GM18498 (cell line): ENCODE results near the gene OR6K3.
"Not testable (repeated sequence)": the region's sequence is repeated elsewhere in the genome, so short reads cannot be mapped to it uniquely, and the experiment has no call there.

Experiments used
- ATAC-seq: cut with Tn5 transposase; IDR thresholded peaks from one replicate; pipeline ENCODE4 v1.9.1; 2021; ENCODE audit warnings: mild to moderate bottlenecking, moderate library complexity; ENCODE audit not compliant: unreplicated experiment

The OR6K3 gene, protein sequence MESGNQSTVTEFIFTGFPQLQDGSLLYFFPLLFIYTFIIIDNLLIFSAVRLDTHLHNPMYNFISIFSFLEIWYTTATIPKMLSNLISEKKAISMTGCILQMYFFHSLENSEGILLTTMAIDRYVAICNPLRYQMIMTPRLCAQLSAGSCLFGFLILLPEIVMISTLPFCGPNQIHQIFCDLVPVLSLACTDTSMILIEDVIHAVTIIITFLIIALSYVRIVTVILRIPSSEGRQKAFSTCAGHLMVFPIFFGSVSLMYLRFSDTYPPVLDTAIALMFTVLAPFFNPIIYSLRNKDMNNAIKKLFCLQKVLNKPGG

DNA sequence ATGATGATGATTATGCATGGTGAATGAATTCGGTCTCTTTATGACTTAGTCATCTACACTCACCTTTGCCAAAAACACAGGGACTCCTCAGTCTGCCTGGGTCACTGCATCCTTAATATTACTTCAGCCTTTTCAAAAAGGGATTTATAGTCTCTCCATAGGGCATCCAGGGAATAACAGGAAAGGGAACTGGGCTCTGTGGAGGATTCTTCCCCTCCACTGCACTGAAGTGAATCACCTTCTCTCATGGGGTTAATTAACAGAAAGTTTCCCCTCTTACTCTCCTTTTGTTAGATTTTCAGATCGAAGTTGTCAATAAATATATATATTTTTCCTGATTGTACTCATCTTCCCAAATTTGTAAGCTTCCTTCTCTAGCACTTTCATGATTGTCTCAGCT is at the start of gene OR6K3:
Gene OR6K3, minus strand, starts transcription at position 101 of the 400 bp plus-strand sequence. CDS start 2,605 bp downstream, outside the sequence.
- ATAC-seq: no peak

DNA sequence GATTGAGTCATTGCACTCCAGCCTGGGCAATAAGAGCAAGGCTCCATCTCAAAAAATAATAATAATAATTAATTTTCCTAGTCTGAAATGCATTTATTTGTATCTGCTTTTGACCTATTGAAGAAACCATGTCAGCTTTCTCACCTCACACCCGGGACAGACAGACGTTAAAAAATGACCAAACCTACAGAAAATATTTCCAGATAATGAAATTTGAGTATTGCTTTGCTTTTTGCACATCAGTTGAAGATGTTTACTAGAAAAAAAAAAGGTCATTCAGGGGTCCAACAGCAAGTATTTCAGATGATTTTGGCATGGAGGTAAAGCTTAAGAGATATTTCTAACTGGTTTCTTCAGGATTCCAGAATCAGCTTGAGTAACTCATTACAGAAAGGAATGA is 33.9 kb upstream of the OR6K3 start, which contains the start of gene OR6K6:
Gene OR6K6, plus strand, starts transcription at position 301 of the 400 bp plus-strand sequence. CDS start 168 bp downstream, outside the sequence.
- ATAC-seq: no peak

DNA sequence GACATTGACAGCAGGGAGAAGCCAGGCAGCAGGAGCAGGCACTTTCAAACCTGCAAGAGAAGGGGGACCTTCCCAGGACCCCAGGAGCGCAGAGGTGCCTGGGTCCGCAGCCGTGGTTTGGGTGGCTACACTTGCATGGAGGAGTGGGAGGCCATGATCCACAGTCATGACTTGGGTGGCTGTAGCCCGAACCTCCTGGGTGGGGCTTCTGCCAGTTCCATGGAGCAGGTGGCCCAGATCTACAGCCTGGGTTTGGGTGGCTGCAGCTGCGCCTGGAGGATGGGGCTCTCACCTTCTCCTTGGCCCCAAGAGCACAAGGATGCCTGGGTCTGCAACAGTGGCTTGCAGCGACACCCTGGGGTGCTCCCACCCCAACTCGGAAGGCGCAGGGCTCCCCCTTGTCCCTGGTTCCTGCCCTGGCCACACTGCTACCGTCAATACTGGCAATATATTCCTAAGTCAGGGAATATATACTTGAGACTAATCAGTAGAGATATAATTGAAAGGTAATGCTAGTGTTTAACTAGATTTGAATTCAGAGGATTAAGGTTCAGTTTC is 31.7 kb upstream of the OR6K3 start:
- no peak for ATAC-seq

DNA sequence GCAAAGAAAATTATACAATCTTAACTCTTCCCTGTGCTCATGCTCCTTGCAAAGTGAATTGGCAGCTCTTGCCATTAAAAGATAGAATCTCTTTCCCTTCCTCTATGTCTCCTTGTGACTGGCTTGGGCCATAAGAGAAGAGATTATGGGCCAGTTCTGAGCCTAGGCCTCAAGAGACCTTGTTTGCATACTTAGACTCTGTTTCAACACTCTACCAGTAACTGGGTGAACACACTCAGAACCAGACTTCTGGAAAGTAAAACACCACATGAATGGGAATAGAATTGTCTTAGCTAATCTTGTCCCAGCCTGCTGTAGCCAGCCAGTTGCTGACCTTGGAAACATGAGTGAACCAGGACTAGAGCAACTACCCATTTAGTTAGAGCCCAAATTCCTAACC is 15.3 kb upstream of the OR6K3 start:
- ATAC-seq: no peak

DNA sequence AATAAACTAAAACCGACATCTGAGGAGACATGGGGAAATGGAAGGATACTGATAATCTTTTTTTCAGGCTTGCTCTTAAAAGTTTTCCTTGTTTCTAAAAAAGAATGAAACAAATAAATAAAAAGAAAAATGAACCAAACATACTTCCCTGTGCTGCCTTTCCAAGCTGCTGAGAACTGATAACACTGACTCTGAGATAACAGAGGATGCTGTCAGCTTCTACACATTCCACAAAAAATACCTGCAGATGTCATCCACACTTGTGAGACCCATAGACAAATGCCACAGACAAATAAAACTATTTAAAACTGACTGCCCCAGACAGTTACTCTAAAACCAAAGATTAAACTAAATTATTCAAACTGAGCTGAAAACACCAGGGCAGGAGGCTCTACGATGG is 12.0 kb upstream of the OR6K3 start:
- ATAC-seq: no peak

DNA sequence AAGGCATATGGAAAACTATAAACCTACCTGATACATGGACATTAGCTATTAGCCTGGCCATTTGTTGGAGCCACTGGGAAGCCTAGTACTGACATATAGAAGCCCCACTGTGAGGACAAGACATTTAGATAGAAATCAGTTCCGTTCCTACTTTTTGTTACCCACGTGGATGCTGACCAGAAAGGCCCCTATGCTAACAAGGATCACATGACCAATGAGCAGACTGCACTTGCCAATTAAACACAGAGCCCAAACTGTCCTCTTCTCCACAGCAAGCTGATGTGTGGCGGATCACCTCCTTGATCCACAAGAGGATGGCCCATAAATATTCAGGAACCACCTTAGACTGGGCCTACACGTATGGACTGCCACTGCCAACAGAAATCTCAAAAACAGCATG is 11.2 kb upstream of the OR6K3 start:
- no peak for ATAC-seq

DNA sequence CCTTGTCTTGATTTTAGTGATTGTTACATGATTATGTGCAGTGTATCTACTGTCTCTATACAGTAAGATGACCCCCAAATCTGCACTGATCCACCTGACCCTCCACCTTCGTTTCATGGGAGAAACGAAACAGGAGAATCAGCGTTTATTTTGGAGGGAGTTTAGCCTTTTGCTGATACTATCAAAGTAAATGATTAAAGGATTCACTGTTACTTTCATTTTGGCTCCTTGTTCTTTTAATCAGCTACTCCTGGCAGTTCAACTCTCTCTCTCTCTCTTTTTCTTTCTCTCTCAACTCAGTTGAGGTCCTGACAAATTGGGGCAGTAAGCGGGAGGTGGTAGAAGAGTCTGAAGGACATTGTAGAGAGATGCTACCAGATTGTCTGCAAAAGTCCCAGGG is 9.9 kb upstream of the OR6K3 start:
- ATAC-seq: no peak

DNA sequence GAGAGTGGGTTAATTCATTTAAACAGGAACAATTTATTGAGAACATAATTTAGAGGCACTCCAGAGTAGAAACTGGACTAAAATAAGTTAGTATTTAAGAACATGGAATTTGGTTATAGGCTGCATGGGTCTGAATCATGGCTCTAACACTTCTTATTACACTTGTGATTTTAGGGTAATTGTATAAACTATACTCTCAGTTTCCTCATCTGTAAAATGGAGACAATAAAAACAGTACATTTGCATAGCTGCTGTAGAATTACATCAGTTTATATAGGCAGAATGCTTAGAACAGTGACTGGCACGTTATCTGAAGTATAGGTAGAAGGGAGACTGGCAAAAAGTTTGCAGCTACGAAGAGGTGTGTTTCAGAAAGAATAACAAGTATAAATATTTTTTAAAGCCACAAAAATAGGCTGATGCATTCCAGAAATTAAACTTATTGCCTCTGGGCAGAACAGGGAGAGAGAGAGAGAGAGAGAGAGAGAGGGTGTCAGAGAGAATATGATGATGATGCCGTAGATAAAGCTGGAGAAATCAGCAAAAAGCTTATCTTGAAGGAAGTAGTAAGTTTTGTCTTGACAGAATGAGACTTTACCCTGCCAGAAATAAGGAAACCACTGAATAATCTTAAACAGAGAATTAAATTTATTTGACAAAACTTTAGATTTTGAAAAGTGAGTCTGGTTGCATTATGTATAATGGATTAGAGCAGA is 8.1 kb upstream of the OR6K3 start:
- ATAC-seq: no peak

DNA sequence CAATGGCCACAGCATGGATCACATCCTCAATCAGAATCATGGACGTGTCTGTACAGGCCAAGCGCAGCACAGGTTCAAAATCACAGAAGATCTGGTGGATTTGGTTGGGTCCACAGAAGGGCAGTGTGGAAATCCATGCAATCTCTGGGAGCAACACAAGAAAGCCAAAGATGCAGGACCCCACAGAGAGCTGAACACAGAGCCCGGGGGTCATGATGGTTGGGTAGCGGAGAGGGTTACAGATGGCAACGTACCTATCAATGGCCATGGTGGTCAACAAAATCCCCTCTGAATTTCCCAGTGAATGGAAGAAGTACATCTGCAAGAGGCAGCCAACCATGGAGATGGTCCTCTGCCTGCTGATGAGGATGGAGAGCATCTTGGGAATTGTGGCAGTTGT is 3.9 kb upstream of the OR6K3 start:
- ATAC-seq: no peak

DNA sequence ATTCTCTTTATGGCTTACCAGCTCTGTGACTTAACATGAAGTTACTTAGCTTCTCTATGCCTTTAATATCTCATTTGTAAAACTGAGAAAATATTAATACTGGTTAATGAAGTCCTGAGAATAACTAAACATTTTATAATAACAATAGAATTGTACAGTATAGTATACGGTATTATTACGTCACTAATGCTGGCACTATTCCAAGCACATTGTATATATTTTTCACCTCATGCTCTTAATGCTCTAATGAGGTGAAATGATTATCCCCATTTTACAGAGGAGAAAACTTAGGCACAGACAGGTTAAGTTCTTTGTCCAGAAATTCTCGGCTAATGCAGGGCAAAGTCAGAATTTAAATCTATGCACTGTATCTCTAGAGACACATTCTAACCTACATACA is 856 bp downstream of the OR6K3 start:
- no peak for ATAC-seq

DNA sequence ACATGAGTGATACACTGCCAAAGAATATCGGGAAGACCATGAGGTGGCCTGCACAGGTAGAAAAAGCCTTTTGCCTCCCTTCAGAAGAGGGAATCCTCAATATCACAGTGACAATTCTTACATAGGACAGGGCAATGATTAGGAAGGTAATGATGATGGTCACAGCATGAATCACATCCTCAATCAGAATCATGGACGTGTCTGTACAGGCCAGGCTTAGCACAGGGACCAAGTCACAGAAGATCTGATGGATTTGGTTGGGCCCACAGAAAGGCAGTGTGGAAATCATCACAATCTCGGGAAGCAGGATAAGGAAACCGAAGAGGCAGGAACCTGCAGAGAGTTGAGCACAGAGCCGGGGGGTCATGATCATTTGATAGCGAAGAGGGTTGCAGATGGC is 3.2 kb downstream of the OR6K3 start:
- no peak for ATAC-seq

DNA sequence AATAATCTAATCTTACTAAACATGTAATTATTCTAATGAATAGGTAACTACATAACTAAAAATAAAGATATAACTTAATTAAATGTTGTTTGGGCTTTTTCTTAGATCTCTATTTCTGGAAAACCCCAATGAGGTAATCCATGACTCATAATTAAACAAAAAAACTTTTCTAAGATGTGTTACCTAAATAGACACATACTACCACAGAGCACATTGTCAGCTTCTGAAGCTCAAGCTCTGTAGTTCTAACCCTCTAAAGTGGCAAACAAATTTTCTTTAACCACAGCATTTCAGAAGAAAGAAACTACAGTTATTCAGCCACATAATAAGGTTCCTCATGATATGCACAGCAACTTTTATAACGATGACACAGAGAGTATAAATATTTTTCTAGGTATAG is 4.2 kb downstream of the OR6K3 start:
- ATAC-seq: peak; percentile 54

DNA sequence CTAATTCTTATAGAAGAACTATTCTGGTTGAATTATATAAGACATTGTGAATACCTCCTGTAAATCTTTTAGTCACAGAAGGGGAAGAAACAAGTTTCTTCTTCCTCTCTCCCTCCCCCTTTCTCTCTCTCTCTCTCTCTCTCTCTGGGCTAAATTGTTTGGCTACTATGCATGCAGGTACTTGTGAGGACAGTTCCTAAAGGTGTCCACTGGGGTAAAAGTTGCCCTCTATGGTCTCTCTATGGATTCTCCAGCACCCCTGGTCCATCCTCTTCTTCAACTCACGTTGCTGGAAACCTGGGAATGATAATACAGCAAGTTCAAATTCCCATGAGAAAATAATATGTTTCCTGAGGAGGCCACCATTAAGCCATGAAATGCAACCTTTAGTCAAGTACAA is 5.8 kb downstream of the OR6K3 start:
- ATAC-seq: no peak

DNA sequence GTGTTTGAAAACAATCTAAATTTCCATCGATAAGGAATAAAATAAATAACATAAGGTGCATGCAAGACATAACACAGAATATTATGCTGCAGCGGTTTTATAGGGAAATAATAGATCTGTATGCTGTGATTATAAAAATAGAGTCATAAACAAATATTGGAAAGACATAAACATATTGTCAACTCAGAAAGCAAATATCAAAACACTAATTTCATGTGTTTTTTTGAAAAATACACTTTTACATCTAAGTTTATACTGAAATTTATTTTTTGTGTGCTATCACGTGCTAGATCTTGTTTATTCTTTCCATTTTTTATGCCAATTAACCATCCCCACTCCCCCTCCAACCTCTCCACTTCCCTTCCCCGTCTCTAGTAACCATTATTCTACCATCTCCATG is 9.4 kb downstream of the OR6K3 start:
- ATAC-seq: no peak

DNA sequence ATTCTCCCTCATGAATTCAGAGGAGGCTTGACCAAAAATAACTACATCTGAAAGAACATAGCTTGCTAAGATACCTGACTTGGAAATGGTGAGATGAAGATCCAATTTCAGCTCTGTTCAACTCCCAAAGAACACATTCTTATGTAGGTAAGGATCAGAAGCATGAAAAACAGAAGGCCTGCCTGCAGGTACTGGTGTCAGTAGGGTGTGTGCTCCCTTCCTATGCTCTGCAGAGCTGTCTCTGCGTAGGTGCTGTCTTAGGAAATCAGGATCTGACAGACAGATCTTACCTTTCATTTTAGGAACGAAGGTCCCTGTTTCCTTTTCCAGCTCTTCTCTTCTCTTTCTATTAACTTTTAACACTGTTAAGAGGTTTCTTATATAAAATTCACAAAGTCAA is 14.4 kb downstream of the OR6K3 start:
- ATAC-seq: no peak

DNA sequence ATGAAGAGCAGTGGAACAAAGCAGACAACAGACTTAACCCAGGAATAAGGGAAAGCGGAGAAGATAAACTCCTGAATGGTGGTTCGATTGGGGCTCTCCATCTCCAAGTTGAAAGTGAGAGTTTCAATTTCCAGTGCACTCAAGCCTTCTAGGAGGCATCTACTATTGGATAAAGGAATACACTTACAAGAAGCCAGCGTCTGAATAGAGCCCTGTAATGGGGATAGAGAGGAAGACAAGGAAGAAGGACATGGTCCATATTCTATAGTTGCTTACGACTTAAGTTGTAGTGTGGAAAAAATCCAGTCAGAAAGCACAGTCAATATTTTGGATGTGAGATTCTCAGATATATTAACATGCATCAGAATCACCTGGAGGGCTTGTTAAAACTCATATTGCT is 20.0 kb downstream of the OR6K3 start, which contains the start of gene OR6K2:
Gene OR6K2, minus strand, starts transcription at position 101 of the 400 bp plus-strand sequence. Its CDS starts 0 bp downstream, at position 101.
- no peak for ATAC-seq

DNA sequence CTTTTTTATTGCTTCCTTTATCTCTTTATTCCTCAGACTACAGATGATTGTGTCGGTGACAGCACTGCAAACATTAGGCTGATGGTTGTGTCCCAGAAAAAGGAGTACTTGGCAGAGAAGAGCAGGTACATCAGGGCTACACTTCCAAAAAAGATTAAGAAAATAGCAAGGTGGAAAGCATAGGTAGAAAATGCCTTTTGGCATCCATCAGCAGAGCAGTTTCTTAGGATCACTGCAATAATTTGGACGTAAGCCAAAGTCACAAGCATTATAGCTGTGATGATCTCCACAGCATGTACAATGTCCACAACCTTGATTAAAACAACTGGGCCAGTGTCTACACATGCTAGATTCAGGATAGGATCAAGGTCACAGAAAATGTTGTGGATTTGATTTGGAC is 25.9 kb downstream of the OR6K3 start:
- ATAC-seq: no peak

DNA sequence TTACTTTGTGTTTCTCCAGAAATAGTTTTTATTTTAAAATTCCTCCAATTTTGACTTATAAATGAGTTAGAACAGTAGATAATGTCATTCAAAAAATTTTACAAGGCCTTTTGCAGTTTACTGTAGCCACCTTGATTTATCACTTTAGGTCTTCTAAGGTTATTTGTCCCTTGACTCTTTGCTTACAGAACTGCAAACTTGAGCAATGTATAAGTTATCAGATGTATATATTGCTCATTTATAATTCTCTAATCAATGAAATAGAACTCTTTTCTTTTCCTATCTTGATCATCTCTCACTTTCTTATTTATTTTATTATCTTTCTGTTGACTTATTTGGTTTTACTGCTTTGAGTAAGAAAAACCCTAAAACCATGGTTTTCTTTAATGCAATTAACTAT is 28.2 kb downstream of the OR6K3 start:
- no peak for ATAC-seq

DNA sequence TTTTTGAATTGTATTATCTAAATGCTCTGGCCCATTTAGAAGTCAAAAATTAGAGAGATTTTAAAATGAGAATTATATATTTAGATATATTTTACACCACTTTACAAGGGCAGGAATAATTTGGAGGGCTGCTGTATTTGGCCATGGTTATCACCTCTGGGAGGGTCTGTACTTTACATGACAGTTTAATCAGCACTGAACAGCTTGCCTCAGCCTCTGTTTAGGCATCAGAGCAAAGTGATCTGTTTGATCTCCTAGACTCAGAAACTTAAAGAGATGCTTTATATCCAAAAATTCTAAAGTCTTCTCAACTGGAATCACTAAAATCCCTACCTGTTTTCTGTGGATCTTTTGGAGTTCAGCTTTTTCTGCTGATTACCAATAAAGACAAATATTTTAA is 28.6 kb downstream of the OR6K3 start:
- ATAC-seq: no peak

DNA sequence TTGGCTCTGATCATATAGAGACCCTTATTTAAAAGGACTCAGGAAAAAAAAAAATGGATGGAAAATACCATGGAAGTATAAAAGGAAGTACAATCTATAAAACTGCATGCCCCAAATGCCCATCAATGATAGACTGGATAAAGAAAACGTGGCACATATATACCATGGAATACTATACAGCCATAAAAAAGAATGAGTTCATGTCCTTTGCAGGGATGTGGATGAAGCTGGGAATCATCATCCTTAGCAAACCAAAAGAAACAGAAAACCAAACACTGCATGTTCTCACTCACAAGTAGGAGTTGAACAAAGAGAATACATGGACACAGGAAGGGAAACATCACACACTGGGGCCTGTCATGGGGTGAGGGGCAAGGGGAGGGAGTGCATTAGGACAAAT is 29.4 kb downstream of the OR6K3 start:
- not testable (repeated sequence) for ATAC-seq

DNA sequence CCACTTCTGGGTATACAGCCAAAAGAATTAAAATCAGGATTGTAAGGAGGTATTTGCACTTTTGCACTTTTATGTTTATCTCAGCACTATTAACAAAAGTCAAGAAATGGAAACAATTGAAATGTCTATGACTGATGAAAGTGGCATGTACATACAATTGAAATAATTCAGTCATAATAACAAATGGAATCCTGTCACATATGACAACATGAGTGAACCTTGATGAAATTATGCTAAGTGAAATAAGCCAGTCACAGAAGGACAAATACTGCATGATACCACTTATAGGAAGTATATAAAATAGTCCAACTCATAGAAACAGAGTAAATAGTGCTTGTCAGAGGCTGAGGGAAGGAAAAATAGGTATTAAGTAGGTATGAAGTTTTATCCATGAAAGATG is 30.6 kb downstream of the OR6K3 start:
- ATAC-seq: no peak

DNA sequence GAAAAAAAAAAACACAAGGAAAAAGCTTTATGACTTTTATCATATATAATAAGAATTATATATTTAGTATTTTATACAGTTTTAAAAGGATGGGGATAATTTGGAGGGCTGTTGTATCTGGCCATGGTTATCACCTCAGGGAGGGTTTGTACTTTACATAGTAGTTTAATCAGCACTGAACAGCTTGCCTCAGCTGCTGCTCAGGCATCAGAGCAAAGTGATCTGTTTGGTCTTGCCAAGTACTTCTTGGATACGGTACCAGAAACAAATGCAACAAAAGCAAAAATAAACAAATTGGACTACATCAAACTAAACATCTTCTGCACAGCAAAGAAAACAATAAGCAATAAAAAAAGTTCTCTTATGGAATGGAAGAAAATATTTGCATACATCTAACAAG is 31.4 kb downstream of the OR6K3 start:
- no peak for ATAC-seq
